HT1080 (cell line): ENCODE results near the gene KCNK18. TPM values are rescaled to one million over a fixed set of nuclear protein-coding genes. Genes with fewer than 3 reads are reported as not detected.
"Not testable (repeated sequence)": the region's sequence is repeated elsewhere in the genome, so short reads cannot be mapped to it uniquely, and the experiment has no call there.

Experiments
- DNase-seq: peaks from one replicate; pipeline ENCODE4 v3.0.0-alpha.2; 2015; ENCODE audit warnings: low read depth
- total RNA-seq: library from RNA; depleted of rRNA; stranded (reverse); fragments of >200 nt; shearing (Covaris generic); gene quantifications from 2 replicates; pipeline ENCODE4 v1.2.3, GENCODE V29; 2014

KCNK18 gene
- total RNA-seq, 1 experiment from 2014 or later: not detected

- no peak for DNase-seq
Measured at GRCh38 chr10:117218654-117219053, 21.4 kb downstream of the KCNK18 start.

- DNase-seq: peak; percentile 68
Measured at GRCh38 chr10:117221156-117221711, 23.9 kb downstream of the KCNK18 start.

- no peak for DNase-seq
Measured at GRCh38 chr10:117222552-117222951, 25.3 kb downstream of the KCNK18 start.

GRCh38 chr10:117222976-117223692 lies 25.8 kb downstream of the KCNK18 start:
- no peak for DNase-seq

GRCh38 chr10:117223693-117224430 lies 26.6 kb downstream of the KCNK18 start:
- DNase-seq: no peak

GRCh38 chr10:117224881-117225280 lies 27.6 kb downstream of the KCNK18 start:
- DNase-seq: no peak

GRCh38 chr10:117226813-117227451 lies 29.6 kb downstream of the KCNK18 start:
- peak; percentile 60 for DNase-seq

- no peak for DNase-seq
Measured at GRCh38 chr10:117228210-117228609, 30.9 kb downstream of the KCNK18 start.

- not testable (repeated sequence) for DNase-seq
Measured at GRCh38 chr10:117230107-117230506, 32.8 kb downstream of the KCNK18 start.

- DNase-seq: no peak
Measured at GRCh38 chr10:117237401-117237991, 40.2 kb downstream of the KCNK18 start.

- no peak for DNase-seq
Measured at GRCh38 chr10:117239051-117239450, 41.8 kb downstream of the KCNK18 start.

GRCh38 chr10:117239721-117240620 lies 42.7 kb downstream of the KCNK18 start:
- no peak for DNase-seq

- no peak for DNase-seq
Measured at GRCh38 chr10:117240621-117241529, 43.6 kb downstream of the KCNK18 start, which contains the start of gene SLC18A2. Gene SLC18A2 (plus strand): TSS chr10:117241114. CDS start chr10:117241694, 580 bp downstream.

- no peak for DNase-seq
Measured at GRCh38 chr10:117241541-117242462, 44.5 kb downstream of the KCNK18 start.

- DNase-seq: no peak
Measured at GRCh38 chr10:117242463-117242832, 45.2 kb downstream of the KCNK18 start.

GRCh38 chr10:117246997-117247671 lies 49.8 kb downstream of the KCNK18 start:
- DNase-seq: no peak

GRCh38 chr10:117248750-117249465 lies 51.6 kb downstream of the KCNK18 start:
- peak; percentile 41 for DNase-seq
